NCI-H2227 treated with DMSO at 0.1 percent for 48 hours (cell line): ENCODE measurements around the gene C1orf21.

Experiments
- DNase-seq: peaks from one replicate; lab custom pipeline; 2025; lab: John Stamatoyannopoulos, UW

Gene C1orf21

GRCh38 chr1:184513966-184514365 lies 127.1 kb downstream of the C1orf21 start:
- no peak for DNase-seq

GRCh38 chr1:184514447-184514846 lies 127.6 kb downstream of the C1orf21 start:
- no peak for DNase-seq

GRCh38 chr1:184517130-184517529 lies 130.3 kb downstream of the C1orf21 start:
- DNase-seq, result no peak

- DNase-seq, result no peak
These were observed 132.0 kb downstream of the C1orf21 start for GRCh38 chr1:184518736-184519357.

- no peak for DNase-seq
These were observed 133.5 kb downstream of the C1orf21 start for GRCh38 chr1:184520336-184520735.

GRCh38 chr1:184524248-184524647 lies 137.4 kb downstream of the C1orf21 start:
- no peak for DNase-seq

- no peak for DNase-seq
These were observed 140.6 kb downstream of the C1orf21 start for GRCh38 chr1:184527402-184527801.

GRCh38 chr1:184530226-184530625 lies 143.4 kb downstream of the C1orf21 start:
- no peak for DNase-seq

- no peak for DNase-seq
These were observed 144.5 kb downstream of the C1orf21 start for GRCh38 chr1:184531296-184531695.

GRCh38 chr1:184532199-184532598 lies 145.4 kb downstream of the C1orf21 start:
- DNase-seq, result no peak

- DNase-seq, result no peak
These were observed 146.2 kb downstream of the C1orf21 start for GRCh38 chr1:184533049-184533448.

GRCh38 chr1:184533915-184534314 lies 147.1 kb downstream of the C1orf21 start:
- DNase-seq, result no peak

- DNase-seq, result no peak
These were observed 147.9 kb downstream of the C1orf21 start for GRCh38 chr1:184534690-184535089.

GRCh38 chr1:184535191-184535970 lies 148.6 kb downstream of the C1orf21 start:
- no peak for DNase-seq

- DNase-seq, result no peak
These were observed 149.6 kb downstream of the C1orf21 start for GRCh38 chr1:184536246-184536985.

- no peak for DNase-seq
These were observed 152.8 kb downstream of the C1orf21 start for GRCh38 chr1:184539580-184539979.

GRCh38 chr1:184541537-184542152 lies 154.8 kb downstream of the C1orf21 start:
- no peak for DNase-seq

GRCh38 chr1:184542291-184542690 lies 155.5 kb downstream of the C1orf21 start:
- no peak for DNase-seq

GRCh38 chr1:184545601-184546000 lies 158.8 kb downstream of the C1orf21 start:
- no peak for DNase-seq

GRCh38 chr1:184552446-184552845 lies 165.6 kb downstream of the C1orf21 start:
- DNase-seq, result no peak

GRCh38 chr1:184553845-184554244 lies 167.0 kb downstream of the C1orf21 start:
- no peak for DNase-seq
